ENCODE measurements around the gene LNPK.

DNA sequence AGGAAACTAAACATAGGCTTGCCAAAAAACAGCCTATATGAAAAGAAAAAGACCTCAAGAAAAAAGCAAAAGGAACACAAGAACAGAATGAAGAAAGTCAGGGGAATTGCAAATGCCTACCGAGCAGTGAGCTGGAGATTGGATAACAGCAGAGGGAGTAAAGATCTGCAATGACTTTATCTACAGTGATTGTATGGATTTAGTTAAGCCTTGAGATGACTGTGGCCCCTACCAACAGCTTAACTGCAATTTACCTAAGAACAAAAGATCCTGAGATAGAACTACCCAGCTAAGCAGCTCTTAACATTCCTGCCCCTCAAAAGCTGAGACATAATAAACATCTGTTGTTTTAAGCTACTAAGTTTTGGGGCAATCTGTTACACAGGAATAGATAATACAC lies 20.5 kb downstream of the LNPK start:
- TF ChIP-seq POLR2AphosphoS5 (IDR thresholded peaks at IDR 0.05; ENCODE audit: low read depth, low read length) (no peak), TAF1 (IDR thresholded peaks at IDR 0.05; ENCODE audit: low read depth, low read length) (no peak), POLR2A (IDR thresholded peaks at IDR 0.05; ENCODE audit: low read depth, low read length) (no peak), POU2F2 (IDR thresholded peaks at IDR 0.05; ENCODE audit: low read depth, low read length) (no peak)
